Measurements from ENCODE around the gene FAF1.
A peak's percentile ranks its signal among the peaks of the same experiment; 100 is the strongest.
"Not testable (repeated sequence)": the region's sequence is repeated elsewhere in the genome, so short reads cannot be mapped to it uniquely, and the experiment has no call there.

Gene FAF1

DNA sequence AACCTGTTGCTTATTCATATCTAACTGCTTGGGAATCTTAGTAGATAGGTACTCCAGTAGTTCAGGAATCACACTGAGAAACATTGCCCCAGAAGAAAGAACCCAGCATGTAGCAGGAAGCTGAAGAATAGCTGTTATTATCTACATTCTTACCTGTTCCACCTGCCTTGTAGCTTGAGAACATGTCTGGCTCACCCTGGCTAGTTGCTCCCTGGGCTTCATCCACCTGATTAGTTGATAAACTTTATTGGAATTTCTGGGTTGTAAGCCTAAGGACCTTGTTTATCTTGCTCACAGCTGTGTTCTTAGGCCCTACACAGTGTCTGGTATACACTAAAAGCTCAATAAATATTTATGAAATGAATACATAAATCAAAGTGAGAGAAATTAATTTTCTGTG, 430.6 kb downstream of the FAF1 start:
- no peaks in the 10 kb centered on the region for H3K36me3 ChIP-seq (ENCODE audit: control insufficient read depth in 2 of 2, insufficient read depth in 1 of 2, low read length in 2 of 2)
- TF ChIP-seq, protein P1, sequence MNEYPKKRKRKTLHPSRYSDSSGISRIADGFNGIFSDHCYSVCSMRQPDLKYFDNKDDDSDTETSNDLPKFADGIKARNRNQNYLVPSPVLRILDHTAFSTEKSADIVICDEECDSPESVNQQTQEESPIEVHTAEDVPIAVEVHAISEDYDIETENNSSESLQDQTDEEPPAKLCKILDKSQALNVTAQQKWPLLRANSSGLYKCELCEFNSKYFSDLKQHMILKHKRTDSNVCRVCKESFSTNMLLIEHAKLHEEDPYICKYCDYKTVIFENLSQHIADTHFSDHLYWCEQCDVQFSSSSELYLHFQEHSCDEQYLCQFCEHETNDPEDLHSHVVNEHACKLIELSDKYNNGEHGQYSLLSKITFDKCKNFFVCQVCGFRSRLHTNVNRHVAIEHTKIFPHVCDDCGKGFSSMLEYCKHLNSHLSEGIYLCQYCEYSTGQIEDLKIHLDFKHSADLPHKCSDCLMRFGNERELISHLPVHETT (tag by site-specific recombination; IDR thresholded peaks at IDR 0.05) = no peak
- TF ChIP-seq ZNF202 (tag by site-specific recombination; IDR thresholded peaks at IDR 0.05; ENCODE audit: borderline replicate concordance) (no peak), YY1 (tag by site-specific recombination; IDR thresholded peaks at IDR 0.05) (no peak), SCRT2 (tag by site-specific recombination; IDR thresholded peaks at IDR 0.05) (peak; percentile 72; the same call in 1 of the 2 replicates), ZSCAN30 (tag by site-specific recombination; IDR thresholded peaks at IDR 0.05) (no peak)
- TF ChIP-seq, protein P2, sequence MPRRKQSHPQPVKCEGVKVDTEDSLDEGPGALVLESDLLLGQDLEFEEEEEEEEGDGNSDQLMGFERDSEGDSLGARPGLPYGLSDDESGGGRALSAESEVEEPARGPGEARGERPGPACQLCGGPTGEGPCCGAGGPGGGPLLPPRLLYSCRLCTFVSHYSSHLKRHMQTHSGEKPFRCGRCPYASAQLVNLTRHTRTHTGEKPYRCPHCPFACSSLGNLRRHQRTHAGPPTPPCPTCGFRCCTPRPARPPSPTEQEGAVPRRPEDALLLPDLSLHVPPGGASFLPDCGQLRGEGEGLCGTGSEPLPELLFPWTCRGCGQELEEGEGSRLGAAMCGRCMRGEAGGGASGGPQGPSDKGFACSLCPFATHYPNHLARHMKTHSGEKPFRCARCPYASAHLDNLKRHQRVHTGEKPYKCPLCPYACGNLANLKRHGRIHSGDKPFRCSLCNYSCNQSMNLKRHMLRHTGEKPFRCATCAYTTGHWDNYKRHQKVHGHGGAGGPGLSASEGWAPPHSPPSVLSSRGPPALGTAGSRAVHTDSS (tag by site-specific recombination; IDR thresholded peaks at IDR 0.05) = no peak
- TF ChIP-seq, protein P3, sequence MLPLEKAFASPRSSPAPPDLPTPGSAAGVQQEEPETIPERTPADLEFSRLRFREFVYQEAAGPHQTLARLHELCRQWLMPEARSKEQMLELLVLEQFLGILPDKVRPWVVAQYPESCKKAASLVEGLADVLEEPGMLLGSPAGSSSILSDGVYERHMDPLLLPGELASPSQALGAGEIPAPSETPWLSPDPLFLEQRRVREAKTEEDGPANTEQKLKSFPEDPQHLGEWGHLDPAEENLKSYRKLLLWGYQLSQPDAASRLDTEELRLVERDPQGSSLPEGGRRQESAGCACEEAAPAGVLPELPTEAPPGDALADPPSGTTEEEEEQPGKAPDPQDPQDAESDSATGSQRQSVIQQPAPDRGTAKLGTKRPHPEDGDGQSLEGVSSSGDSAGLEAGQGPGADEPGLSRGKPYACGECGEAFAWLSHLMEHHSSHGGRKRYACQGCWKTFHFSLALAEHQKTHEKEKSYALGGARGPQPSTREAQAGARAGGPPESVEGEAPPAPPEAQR (tag by site-specific recombination; IDR thresholded peaks at IDR 0.05) = no peak
- ChIA-PET CTCF (no interaction called here), POLR2A (no interaction called here)
- H3K4me1 ChIP-seq (ENCODE audit: control insufficient read depth, insufficient read depth, low read length) = no peaks in the 10 kb centered on the region
- H3K27ac ChIP-seq (ENCODE audit: extremely low read depth, low read depth, low read length) = no peak overlapping the region
- no peak overlapping the region for H3K4me3 ChIP-seq (ENCODE audit: low read depth, low read length)
- H3K9me3 ChIP-seq (ENCODE audit: control insufficient read depth, insufficient read depth, low read depth, low read length) = no peaks in the 10 kb centered on the region

DNA sequence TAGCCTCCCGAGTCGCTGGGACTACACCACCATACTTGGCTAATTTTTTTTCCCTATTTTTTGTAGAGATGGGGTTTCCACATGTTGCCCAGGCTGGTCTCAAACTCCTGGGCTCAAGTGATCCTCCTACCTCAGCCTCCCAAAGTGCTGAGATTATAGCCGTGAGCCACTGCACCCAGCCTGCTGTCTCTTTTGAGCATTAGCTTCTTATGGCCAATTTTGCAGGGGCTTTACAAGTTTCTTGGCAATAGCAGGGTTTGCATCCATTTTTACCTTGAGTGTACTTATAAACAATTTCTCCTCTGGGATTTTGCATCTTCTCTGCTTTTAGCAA, 432.1 kb downstream of the FAF1 start:
- H3K4me3 ChIP-seq (ENCODE audit: low read depth, low read length); H3K36me3 ChIP-seq (ENCODE audit: control insufficient read depth in 2 of 2, insufficient read depth in 1 of 2, low read length in 2 of 2); H3K27ac ChIP-seq (ENCODE audit: extremely low read depth, low read depth, low read length); POLR2A ChIA-PET; H3K4me1 ChIP-seq (ENCODE audit: control insufficient read depth, insufficient read depth, low read length); CTCF ChIA-PET; H3K9me3 ChIP-seq (ENCODE audit: control insufficient read depth, insufficient read depth, low read depth, low read length): not testable (repeated sequence)

DNA sequence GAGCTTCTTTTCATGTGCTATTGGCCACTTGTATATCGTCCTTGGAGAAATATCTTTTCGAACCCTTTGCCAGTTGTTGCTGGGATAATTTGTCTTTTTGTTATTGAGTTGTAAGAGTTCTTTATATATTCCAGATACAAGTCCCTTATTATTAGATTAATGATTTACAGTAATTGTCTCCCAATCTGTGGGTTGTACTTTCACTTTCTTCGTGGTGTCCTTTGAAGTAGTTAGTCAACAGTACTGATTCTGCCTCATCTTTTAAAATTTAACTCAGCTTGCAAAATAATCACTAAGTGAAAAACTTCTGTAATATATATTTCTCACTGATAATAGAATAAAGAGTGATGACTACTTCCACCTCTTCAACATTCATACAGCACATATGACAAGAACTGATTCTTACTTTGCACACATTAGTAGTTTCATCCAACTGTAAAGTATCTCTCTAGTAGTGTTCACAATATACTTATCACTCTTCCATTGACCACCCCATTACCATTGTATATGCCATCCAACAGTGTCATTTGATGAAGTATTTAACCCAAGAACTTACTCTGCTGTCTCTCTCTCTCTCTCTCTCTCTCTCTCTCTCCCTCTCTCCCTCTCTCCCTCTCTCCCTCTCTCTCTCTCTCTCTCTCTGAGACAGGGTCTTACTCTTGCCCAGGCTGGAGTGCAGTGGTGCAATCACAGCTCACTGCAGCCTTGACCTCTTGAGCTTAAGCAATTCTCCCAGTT, 432.6 kb downstream of the FAF1 start:
- no peaks in the 10 kb centered on the region for H3K4me1 ChIP-seq (ENCODE audit: control insufficient read depth, insufficient read depth, low read length)
- CTCF ChIA-PET = interaction anchor here (0.6 kb wide), 1 partner anchor 23 kb away, joined by 6 read pairs; no protein-coding TSS in a partner anchor
- TF ChIP-seq ZNF366 (tag by site-specific recombination; conservative IDR thresholded peaks at IDR 0.05) = 0 out of 2 replicates have a peak, but pooled peaks have one; percentile 18
- no peak for TF ChIP-seq ZNF658 (tag by site-specific recombination; IDR thresholded peaks at IDR 0.05)
- TF ChIP-seq ZNF596 (tag by site-specific recombination; IDR thresholded peaks at IDR 0.05) = peak; percentile 94
- POLR2A ChIA-PET = no interaction called here
- H3K9me3 ChIP-seq (ENCODE audit: control insufficient read depth, insufficient read depth, low read depth, low read length) = no peaks in the 10 kb centered on the region
- no peaks in the 10 kb centered on the region for H3K36me3 ChIP-seq (ENCODE audit: control insufficient read depth in 2 of 2, insufficient read depth in 1 of 2, low read length in 2 of 2)
- no peak overlapping the region for H3K27ac ChIP-seq (ENCODE audit: extremely low read depth, low read depth, low read length)
- no peak overlapping the region for H3K4me3 ChIP-seq (ENCODE audit: low read depth, low read length)

DNA sequence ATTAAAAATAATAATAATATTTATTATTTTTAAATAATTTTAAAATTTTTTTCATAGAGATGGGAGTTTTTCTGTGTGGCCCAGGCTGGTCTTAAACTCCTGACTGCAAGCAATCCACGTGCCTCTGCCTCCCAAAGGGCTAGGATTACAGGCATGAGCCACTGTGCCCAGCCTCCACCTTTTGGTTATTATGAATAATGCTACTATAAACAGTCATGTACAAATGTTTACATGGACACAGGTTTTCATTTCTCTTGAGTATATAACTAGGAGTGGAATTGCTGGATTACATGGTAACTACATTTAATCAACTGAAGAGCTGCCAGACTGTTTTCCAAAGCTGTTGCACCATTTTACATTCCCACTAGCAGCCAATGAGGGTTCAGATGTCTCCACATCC, 433.6 kb downstream of the FAF1 start:
- no peaks in the 10 kb centered on the region for H3K36me3 ChIP-seq (ENCODE audit: control insufficient read depth in 2 of 2, insufficient read depth in 1 of 2, low read length in 2 of 2)
- no peaks in the 10 kb centered on the region for H3K9me3 ChIP-seq (ENCODE audit: control insufficient read depth, insufficient read depth, low read depth, low read length)
- H3K27ac ChIP-seq (ENCODE audit: extremely low read depth, low read depth, low read length) = no peak overlapping the region
- H3K4me1 ChIP-seq (ENCODE audit: control insufficient read depth, insufficient read depth, low read length) = no peaks in the 10 kb centered on the region
- CTCF ChIA-PET = no interaction called here
- POLR2A ChIA-PET = no interaction called here
- no peak overlapping the region for H3K4me3 ChIP-seq (ENCODE audit: low read depth, low read length)
- TF ChIP-seq ZNF843 (tag by site-specific recombination; IDR thresholded peaks at IDR 0.05) (no peak), ZNF624 (tag by site-specific recombination; IDR thresholded peaks at IDR 0.05) (no peak), ZNF677 (tag by site-specific recombination; IDR thresholded peaks at IDR 0.05) (no peak), KLF8 (tag by site-specific recombination; IDR thresholded peaks at IDR 0.05) (no peak), ZNF701 (tag by site-specific recombination; IDR thresholded peaks at IDR 0.05) (no peak), EGR2 (tag by site-specific recombination; IDR thresholded peaks at IDR 0.05; ENCODE audit: low read depth) (no peak), ZBTB21 (tag by site-specific recombination; IDR thresholded peaks at IDR 0.05) (no peak), ZNF223 (tag by site-specific recombination; IDR thresholded peaks at IDR 0.05) (no peak), ZNF548 (tag by site-specific recombination; IDR thresholded peaks at IDR 0.05) (no peak), OSR2 (tag by site-specific recombination; IDR thresholded peaks at IDR 0.05) (no peak), ZNF155 (tag by site-specific recombination; IDR thresholded peaks at IDR 0.05) (no peak), ZNF76 (tag by site-specific recombination; IDR thresholded peaks at IDR 0.05; ENCODE audit: borderline replicate concordance, low read depth) (no peak), ZFHX2 (tag by site-specific recombination; conservative IDR thresholded peaks at IDR 0.05) (no peak)
- TF ChIP-seq, protein P4, sequence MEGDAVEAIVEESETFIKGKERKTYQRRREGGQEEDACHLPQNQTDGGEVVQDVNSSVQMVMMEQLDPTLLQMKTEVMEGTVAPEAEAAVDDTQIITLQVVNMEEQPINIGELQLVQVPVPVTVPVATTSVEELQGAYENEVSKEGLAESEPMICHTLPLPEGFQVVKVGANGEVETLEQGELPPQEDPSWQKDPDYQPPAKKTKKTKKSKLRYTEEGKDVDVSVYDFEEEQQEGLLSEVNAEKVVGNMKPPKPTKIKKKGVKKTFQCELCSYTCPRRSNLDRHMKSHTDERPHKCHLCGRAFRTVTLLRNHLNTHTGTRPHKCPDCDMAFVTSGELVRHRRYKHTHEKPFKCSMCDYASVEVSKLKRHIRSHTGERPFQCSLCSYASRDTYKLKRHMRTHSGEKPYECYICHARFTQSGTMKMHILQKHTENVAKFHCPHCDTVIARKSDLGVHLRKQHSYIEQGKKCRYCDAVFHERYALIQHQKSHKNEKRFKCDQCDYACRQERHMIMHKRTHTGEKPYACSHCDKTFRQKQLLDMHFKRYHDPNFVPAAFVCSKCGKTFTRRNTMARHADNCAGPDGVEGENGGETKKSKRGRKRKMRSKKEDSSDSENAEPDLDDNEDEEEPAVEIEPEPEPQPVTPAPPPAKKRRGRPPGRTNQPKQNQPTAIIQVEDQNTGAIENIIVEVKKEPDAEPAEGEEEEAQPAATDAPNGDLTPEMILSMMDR (tag by site-specific recombination; IDR thresholded peaks at IDR 0.05) = no peak

Measured in HEK293 (cell line).